HG02798 (cell line): Measurements from ENCODE around the gene PPIP5K2.
"Not testable (repeated sequence)": the region's sequence is repeated elsewhere in the genome, so short reads cannot be mapped to it uniquely, and the experiment has no call there.

Source experiments
- ATAC-seq: cut with Tn5 transposase; IDR thresholded peaks from one replicate; pipeline ENCODE4 v1.9.1; 2021; ENCODE audit warnings: mild to moderate bottlenecking; ENCODE audit not compliant: unreplicated experiment, poor library complexity

PPIP5K2 gene

DNA sequence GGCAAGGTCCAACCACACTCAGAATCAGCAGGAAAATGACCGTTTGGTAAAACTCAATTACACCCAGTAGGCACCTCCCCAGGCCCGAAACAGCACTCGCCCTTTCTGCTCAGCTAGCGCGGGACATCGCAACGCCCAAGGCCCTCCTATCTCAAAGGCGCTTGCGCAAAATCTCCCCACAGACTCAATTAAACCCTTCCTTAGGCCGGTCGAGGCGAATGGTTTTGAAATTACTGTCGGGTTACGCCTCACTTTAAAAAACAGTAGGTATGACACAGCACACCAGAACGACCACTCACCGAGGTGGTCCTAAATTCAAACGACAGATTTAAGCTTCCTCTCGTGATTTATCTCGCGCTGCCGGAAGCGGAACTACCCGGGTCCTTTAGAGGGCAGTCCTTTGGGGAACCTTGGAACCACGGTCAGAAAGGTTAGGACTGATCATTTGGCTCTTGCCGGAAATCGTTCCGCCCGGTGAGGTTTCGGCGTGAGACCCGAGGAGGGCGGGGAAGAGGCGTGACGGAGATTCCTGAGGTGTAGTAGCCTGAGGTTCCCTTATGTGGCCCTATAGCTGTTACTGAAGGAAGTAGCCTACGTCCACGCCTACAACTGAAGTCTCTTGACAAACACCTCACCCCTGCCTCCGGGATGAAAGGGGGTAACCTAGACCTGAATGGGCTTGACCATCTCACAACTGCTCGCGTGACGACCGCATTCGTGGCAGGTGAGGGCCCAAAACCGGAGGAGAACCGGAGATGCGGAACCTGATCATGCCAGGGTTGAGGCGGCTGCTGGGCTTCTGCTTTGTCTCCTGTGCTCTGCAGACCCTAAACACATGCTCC, at the start of gene PPIP5K2, which contains the start of gene GIN1:
Gene PPIP5K2, plus strand, starts transcription at position 537 of the 842 bp plus-strand sequence. CDS start 9,289 bp downstream, outside the sequence.
Gene GIN1, minus strand, starts transcription at position 374 of the 842 bp plus-strand sequence. CDS start 11,431 bp downstream, outside the sequence.
- ATAC-seq, result peak; percentile 91

DNA sequence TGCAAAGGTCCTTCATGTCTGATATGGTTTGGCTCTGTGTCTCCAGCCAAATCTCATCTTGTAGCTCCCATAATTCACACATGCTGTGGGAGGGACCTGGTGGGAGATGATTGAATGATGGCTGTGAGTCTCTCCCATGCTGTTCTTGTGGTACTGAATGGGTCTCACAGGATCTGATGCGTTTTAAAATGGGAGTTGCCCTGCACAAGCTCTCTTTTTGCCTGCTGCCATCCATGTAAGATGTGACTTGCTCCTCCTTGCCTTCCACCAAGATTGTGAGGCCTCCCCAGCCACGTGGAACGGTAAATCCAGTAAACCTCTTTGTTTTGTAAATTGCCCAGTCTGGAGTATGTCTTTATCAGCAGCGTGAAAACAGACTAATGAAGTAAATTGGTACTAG, 46.6 kb upstream of the PPIP5K2 start:
- not testable (repeated sequence) for ATAC-seq

DNA sequence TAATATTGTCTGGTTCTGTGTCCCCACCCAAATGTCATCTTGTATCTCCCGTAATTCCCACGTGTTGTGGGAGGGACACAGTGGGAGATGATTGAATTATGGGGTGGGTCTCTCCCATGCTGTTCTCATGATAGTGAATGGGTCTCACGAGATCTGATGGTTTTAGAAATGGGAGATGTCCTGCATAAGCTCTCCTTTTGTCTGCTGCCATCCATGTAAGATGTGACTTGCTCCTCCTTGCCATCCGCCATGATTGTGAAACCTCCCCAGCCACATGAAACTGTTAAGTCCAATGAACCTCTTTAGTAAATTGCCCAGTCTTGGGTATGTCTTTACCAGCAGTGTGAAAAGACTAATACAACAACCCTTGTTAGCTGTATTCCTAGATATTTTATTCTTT, 44.7 kb upstream of the PPIP5K2 start:
- no peak for ATAC-seq

DNA sequence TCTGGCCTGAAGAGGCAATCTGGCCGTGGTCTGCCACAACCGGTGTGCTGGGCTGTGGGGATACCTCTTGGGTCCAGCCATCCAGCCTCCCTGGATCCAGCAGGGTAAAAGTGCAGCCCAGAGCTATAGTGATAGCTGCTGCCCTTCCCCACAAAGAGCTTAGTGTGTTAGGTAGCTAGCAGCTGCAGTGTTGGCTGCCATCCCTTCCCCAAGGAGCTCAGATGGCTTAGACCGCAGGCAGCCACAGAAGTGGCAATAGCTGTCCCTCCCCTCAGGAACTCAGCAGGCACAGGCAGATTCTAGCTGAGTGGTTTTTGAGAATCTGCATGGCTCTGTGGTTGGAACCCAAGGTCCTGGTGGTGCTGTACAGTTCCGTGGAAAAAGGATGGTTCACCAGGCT, 40.3 kb upstream of the PPIP5K2 start:
- ATAC-seq, result no peak

DNA sequence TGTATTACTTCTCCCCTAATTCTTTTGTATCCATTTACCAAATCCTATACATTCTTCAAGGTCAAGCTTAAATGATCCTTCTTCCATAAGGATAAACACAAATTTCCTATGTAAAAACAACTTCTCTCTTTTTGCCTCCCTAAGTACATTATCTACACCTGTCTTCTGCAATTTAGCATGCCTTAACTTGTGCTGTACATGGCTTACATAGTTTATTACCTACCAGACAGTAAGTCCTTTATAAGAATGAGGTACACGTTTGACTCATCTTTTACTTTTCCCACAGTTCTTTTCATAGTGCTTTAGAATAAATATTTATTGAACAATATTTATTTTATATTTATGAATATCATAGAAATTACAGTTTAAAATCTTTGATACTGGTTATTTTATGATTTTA, 33.6 kb upstream of the PPIP5K2 start:
- ATAC-seq, result no peak

DNA sequence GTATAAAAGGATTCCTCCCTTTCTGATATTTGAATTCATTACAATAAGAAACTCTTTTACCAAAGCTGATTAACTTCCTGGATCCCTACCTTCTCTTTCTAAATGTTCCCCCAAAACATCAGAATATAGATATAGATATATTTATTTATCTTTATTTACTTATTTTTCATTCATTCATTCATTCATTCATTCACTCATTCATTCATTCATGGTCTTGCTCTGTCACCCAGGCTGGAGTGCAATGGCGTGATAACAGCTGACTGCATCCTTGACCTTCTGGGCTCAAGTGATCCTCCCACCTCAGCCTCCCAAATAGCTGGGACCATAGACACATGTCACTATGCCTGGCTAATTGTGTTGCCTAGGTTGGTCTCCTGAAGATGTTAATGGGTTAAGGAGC, 30.8 kb upstream of the PPIP5K2 start:
- ATAC-seq, result no peak

DNA sequence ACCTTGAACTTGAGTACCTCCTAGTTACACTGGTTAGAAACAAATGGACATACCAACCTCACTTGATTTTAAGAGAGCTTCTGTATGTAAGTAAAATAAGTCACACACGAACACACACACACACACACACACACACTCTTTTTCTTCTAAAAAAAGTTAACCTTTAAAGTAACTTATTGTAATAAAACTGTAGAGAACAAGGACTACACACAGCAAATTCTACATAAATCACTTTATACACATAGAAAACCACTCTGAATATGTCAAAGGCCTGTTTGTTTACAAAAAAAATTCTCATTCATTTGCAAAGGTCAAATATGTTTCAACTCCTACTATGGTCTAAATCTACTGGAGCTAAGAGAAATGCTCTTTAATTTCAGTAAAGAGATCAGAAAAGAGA, 29.3 kb upstream of the PPIP5K2 start:
- no peak for ATAC-seq

DNA sequence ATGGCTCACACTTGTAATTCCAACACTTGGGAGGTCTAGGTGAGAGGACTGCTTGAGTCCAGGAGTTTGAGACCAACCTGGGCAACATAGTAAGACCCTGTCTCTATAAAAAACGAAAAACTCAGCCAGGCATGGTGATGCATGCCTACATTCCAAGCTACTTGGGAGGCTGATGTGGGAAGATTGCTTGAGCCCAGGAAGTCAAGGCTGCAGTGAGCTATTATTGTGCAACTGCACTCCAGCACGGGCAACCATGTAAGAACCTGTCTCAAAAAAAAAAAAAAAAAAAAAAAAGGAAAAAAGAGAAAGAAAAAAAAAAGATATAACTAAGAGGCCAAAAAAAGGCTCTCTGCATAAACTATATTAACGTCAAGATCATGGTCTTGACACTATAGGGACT, 27.4 kb upstream of the PPIP5K2 start:
- no peak for ATAC-seq

DNA sequence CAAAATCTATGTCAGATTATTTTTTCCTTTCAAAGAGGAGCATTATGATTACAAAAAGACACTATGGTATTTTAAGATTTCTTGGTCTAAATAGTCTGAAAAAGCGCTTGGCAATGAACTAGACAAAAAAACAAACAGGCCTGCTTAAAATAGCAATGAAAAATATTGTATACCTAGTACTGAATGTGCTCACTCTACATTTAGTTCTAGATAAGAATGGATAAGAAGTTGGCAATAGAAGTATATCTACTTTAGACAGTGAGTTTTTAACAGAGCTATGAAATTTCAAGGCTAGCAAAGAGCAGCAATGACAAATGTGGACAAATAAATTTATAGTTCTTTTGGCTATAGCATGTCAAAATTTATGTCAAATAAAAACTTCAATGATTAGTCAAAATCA, 26.4 kb upstream of the PPIP5K2 start:
- ATAC-seq, result no peak

DNA sequence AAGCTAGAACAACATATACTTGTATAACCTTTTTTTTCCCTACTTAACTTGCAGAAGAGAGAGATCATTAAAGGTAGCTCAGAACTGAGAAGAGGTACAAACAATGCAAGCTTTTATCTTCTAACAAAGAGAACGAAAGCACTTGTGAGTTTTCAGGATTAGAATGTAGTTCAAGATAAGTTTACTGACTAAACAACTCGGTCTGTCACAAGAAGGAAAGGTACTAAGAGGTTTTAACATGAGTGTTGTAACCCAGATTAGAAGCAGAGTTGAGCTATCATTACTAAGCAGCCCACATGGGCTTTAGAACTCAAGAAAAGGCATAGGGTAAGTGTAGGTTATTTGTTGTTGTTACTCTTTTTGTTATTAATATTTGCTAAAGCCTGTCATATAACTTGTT, 25.4 kb upstream of the PPIP5K2 start:
- ATAC-seq, result no peak

DNA sequence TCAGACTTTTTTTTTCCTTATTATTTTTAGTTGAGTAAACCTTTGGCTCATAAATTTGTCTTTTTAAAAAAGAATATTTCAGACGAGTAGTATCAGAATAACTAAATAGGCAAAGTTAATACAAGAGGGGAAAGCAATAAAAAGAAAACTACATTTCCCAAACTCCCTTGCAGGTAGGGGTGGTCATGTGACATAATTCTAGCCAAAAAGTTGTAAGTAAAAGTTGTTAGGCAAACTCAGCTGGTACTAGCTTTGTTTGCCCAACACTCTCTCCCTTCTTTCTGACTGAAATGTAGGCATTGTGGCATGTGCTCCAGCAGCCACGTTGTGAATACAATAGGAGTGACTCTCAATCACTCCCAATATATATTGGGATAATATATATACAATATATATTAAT, 21.1 kb upstream of the PPIP5K2 start:
- no peak for ATAC-seq

DNA sequence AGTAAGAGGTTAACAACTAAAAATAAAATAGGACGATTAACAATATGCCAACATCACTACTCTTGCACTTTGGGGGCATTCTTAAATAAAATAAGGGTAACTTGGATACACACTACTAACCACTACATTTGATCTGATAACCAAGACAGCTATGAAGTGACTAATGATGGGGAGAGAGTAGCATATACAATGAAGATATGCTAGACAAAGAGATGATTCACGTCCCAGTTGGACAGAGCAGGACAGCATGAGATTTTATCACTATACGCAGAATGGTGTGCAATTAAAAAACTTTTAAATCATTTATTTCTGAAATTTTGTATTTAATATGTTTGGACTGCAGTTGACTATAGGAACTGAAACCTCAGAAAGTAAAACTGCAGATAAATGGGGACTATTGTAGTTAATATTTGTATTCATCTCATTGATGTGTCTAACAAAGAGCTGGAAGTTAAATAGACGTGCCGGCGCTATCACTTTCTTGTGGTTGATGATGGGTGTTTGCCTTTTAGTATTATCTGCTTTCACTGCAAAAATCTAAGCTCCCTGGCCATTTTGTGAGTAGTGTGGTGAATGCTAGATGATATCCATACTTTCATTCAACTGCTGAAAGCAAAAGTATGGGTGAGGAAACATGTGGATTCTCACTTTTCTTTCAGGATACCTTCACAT, 18.9 kb upstream of the PPIP5K2 start:
- no peak for ATAC-seq

DNA sequence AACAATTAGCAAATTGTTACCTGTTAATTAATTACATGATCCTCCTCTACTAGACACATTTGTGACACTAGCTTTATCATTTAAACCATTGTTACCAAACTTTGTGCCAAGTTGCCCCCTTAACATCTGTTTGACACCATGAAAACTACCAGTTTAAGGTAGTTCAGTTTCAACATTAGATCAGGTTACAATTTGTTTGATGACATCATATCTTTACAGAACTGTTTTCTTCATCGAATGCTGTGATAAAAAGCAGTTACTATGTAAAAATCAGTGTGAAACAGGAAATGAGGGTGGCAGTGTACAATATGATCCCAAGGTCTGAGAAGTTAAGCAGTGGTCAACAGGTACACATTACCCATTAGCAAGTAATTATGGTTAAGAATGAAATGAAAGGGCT, 17.9 kb upstream of the PPIP5K2 start:
- ATAC-seq, result no peak

DNA sequence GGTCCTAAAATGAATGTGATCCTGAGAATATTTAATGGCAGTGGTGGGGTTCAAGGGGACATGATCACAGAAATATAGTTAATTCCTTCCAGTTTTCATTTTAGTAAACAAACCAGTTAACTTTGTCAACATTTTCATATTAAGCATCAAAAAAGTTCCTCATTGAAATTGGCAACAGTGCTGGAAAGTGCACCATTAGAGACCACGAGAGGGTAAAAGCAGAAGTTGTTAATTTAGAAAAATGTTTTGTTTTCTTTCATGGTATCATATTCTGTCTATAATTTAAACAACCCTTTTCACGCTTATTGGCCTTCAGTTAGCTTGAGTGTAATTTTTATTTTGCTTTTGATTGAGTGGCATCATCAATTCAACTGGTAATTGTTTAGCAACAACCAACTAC, 12.0 kb upstream of the PPIP5K2 start:
- no peak for ATAC-seq

DNA sequence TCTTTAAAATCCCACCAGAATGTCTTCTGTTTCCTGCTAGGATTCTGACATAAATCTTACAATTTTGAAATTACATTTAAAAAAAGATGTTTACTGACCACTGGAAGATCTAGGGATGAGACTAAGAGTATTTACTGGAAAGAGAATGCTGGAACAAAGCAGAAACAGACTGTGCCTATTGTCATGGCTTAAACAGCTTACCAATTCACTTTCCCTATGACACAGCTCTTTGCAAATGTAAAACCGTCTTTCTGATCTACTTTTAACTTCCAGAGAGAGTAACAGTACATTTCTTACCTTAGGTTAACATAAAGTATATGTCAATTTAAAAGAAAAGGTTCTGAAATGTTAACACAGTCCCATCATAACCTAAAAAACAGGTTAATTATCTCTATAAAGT, 10.8 kb upstream of the PPIP5K2 start:
- no peak for ATAC-seq

DNA sequence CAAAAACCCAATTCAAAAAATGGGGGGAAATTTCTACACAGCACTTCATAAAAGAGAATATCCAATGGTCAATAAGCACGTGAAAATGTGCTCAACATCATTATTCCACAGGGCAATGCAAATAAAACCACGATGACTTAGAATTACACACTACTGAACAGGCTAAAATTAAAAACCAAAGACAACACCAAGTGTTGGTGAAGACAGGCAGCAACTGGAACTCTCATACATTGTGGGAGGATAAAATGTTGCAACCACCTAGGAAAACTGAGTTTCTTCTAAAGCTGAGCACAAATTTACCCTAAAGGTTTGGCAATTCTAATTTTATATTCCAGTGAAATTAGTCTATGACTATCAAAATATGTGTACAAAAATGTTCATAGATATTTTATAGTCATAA, 9.7 kb upstream of the PPIP5K2 start:
- no peak for ATAC-seq

DNA sequence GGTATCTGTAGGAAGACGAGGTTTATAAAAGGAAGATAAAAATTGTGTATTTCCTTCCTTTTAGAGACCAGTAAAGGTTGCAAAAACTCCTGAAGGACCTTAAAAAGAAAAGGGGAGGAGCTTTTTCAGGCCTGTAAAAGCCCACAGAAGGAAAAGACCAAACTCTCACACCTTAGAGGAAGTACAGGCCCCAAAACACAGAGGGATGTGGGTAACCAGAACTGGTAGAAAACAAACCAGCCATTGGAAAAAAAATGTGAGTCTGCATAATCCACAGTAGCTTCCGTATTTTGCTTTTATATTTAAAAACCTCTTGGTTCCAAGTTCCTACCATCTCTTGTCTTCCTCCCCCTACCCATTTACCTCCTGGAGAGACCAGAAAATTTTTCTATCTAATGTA, 8.6 kb upstream of the PPIP5K2 start:
- no peak for ATAC-seq

DNA sequence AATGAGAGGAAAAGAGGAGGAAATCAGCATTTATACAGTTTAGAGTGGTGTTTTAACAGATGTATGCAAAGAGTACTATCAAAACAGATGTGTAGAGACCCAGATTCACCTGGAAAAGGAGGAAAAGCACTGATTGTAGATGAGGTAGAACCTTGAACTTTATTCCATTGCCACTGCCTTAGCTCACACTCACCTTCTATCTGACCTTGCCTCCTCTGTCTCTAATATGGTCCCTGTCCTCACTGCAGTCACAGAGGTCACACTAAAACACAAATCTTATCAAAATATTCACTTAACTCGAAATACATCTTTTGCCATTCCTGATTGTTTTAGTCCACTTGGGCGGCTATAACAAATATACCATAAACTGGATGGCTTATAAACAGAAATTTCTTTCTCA, 7.2 kb upstream of the PPIP5K2 start:
- ATAC-seq, result no peak

DNA sequence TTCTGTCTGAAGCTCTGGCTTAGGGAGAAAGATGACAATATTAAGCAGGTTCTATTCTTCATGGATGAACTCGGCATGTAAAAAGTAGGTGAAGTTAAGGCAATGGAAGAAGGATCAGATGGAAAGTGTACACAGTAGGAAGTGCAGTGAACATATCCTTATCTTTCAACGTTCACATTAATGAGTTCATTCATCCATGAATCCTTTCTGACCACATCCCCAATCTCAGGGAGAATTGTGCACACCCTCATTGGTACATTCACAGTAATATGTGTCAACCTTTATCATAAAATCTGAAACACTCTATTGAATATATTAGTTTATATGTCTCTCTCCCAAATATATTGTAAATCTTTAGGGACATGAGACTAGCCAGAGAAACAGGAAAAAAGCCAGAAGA, 5.7 kb upstream of the PPIP5K2 start:
- no peak for ATAC-seq

DNA sequence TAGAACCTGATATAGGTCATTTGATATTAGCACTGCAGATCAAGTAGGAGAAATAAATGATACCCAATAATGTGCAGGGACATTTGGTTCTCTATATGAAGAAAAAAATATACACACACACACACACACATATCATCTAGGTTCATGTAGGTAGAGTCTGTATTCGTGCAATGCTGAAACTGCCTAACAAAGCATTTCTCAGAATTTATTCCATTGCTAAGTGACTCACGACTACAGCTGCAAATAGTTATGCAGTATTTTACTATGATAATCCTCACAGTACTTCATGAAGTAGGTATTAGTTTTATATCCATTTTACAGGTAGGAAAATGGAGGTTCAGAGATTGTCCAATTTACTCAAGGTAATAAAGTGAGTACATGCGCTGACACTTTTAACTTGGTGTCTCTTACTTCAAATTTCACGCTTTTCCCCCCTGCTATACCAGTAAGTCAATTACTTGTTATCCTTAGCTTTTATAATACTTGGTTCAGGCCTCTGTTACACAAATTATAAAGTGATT, 2.6 kb upstream of the PPIP5K2 start:
- no peak for ATAC-seq

DNA sequence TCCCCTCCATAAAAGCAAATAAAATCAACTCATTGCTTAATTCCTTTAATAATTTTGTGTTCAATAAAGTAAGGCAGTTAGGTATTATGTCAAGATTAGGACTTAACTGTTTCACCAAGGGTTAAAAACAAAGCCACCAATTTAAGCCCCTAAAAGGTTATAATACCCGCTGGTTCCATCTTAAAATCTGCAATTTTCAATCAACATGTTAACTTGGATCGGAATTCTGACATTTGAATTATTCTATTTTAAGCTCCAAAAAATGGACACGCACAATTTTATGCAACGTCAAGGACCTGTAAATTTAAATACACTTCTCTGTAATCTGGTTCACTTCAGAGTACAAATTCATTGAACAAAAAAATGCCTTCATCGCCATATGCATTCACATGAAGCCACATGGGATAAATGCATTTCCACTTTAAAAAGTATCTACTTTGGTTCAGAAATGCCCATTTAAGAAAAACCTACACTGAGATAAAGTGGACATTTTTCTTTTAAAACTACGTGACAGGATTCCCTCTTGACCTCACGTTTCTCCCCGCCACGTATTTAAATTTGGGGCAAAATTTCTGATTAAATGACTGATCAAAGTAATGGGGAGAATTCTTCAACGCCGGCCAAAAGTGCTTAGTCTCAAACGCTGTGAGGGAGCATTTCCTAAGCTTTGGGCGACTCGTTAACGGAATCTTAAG, 884 bp upstream of the PPIP5K2 start:
- no peak for ATAC-seq
